Measurements from ENCODE around the gene RPS14. TPM values are rescaled to one million over a fixed set of nuclear protein-coding genes. Genes with fewer than 3 reads are reported as not detected.

The RPS14 gene
- total and polyA plus RNA-seq, 9 of the 15 experiments (the other 6 are each of a cell fraction or from before 2014, with no cell fraction given) = 1,824 to 5,983 (median 3,017) TPM

DNA sequence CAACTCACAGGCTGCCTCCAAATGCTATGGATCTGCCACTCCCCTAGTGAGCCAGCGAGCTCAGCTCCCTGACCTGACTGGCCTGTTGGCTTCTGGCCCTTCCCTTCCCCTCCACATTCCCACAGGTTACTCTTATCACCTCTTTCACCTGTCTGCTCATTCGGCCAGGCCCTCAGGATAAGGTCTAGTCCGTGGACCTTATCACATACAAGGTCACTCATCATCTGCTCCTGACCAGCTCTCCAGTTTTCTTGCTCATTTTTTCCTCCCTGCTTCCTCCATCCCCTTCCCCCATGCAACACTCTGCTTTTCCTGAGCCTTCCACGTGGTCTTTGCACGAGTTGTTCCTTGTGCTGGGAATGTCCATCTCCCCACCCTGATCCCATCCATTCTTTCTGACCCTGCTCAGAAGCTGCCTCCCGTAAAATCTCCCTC lies 32.5 kb upstream of the RPS14 start (continued):
- no peak for TF ChIP-seq FOXP4 (CRISPR knock-in tag; IDR thresholded peaks at IDR 0.05; ENCODE audit: borderline replicate concordance)
- peak; percentile 77 for TF ChIP-seq LEF1 (IDR thresholded peaks at IDR 0.05)
- no peak for TF ChIP-seq ZNF785 (CRISPR knock-in tag; IDR thresholded peaks at IDR 0.05)
- no peak for TF ChIP-seq SAFB (IDR thresholded peaks at IDR 0.05; ENCODE audit: borderline replicate concordance, low read depth, low read length)
- no peak for TF ChIP-seq KLF1 (tag; IDR thresholded peaks at IDR 0.05)
- no peak for TF ChIP-seq ZNF174 (CRISPR knock-in tag; IDR thresholded peaks at IDR 0.05)
- no peak for TF ChIP-seq ZNF583 (CRISPR knock-in tag; IDR thresholded peaks at IDR 0.05)
- no peak for TF ChIP-seq MAFG (tag; conservative IDR thresholded peaks at IDR 0.05)
- TF ChIP-seq ILF3 (IDR thresholded peaks at IDR 0.05; ENCODE audit: borderline replicate concordance) = no peak
- peak; percentile 99 for TF ChIP-seq ARID1B (IDR thresholded peaks at IDR 0.05)
- TF ChIP-seq NELFE (IDR thresholded peaks at IDR 0.05; ENCODE audit: insufficient read depth, insufficient read length) = no peak
- TF ChIP-seq FOSL1 (tag; conservative IDR thresholded peaks at IDR 0.05) = peak; percentile 86
- TF ChIP-seq MEF2A (IDR thresholded peaks at IDR 0.05; ENCODE audit: control insufficient read depth, low read depth, low read length) = no peak
- TF ChIP-seq RCOR1 (IDR thresholded peaks at IDR 0.05; ENCODE audit: borderline replicate concordance in 1 of 2, low read depth in 2 of 2, low read length in 2 of 2) = peak; percentile 56 to 77; a peak in 2 of 4 replicates
- TF ChIP-seq TBL1XR1 (IDR thresholded peaks at IDR 0.05; ENCODE audit: low read length in 2 of 2) = no peak
- no peak for TF ChIP-seq ZNF830 (CRISPR knock-in tag; IDR thresholded peaks at IDR 0.05)
- no peak for TF ChIP-seq RNF219 (CRISPR knock-in tag; IDR thresholded peaks at IDR 0.05)
- no peak for TF ChIP-seq ATF6 (CRISPR knock-in tag; IDR thresholded peaks at IDR 0.05)
- TF ChIP-seq MAFK (IDR thresholded peaks at IDR 0.05; ENCODE audit: low read length) = no peak
- no peak; the same call in 1 of the 2 replicates for TF ChIP-seq ZNF263 (CRISPR knock-in tag; IDR thresholded peaks at IDR 0.05; ENCODE audit: borderline replicate concordance)
- TF ChIP-seq POLR2A (conservative IDR thresholded peaks at IDR 0.05) = no peak
- TF ChIP-seq ZNF124 (CRISPR knock-in tag; IDR thresholded peaks at IDR 0.05) = no peak
- no peak for TF ChIP-seq EZH2 (IDR thresholded peaks at IDR 0.05; ENCODE audit: borderline replicate concordance, low read depth, low read length)
- no peak for TF ChIP-seq KDM5B (IDR thresholded peaks at IDR 0.05; ENCODE audit: insufficient replicate concordance, low read depth, low read length)
- TF ChIP-seq LARP7 (IDR thresholded peaks at IDR 0.05) = peak; percentile 70; the same call in 1 of the 2 replicates
- no peak for TF ChIP-seq BCL6 (CRISPR knock-in tag; IDR thresholded peaks at IDR 0.05)
- TF ChIP-seq ZNF77 (CRISPR knock-in tag; IDR thresholded peaks at IDR 0.05) = no peak
- peak; percentile 65; the same call in 1 of the 2 replicates for TF ChIP-seq KHSRP (IDR thresholded peaks at IDR 0.05)
